ENCODE measurements around the gene TCTN3. TPM values are rescaled to one million over a fixed set of nuclear protein-coding genes. Genes with fewer than 3 reads are reported as not detected.

The TCTN3 gene
- total RNA-seq, 1 donor from 2014 or later, result 44.3 TPM

DNA sequence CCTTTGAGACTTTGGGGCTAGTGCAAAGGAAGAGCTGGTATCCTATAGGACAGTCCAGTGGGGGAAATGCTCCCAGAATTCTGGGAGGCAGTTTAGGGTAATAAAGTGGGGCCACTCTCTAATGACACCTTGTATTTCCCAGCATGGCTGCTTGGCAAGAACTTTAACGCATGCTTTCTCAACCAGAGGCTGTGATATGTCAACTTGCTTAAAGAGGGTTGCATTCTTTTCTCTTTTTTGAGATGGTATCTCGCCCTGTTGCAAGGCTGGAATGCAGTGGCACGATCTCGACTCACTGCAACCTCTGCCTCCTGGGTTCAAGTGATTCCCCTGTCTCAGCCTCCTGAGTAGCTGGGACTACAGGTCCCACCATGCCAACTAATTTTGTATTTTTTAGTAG is 75.6 kb downstream of the TCTN3 start:
- H3K27me3 ChIP-seq (ENCODE audit: insufficient read depth, low read length), result no peaks in the 10 kb centered on the region
- peaks cover 38% of the 10 kb centered on the region for H4K20me1 ChIP-seq (ENCODE audit: insufficient read depth, low read length)
- H3K9me3 Mint-ChIP-seq (ENCODE audit: unreplicated experiment), result no peaks in the 10 kb centered on the region
- no peak overlapping the region for H3K4me3 Mint-ChIP-seq (ENCODE audit: unreplicated experiment)
- no peak overlapping the region for H2AFZ ChIP-seq (ENCODE audit: low read depth, low read length)
- H3K4me1 Mint-ChIP-seq (ENCODE audit: low read depth, unreplicated experiment), result no peaks in the 10 kb centered on the region
- no peak overlapping the region for H3K4me3 ChIP-seq (ENCODE audit: insufficient read depth, low read depth, low read length)
- peaks cover 5% of the 10 kb centered on the region for H3K79me2 ChIP-seq (ENCODE audit: insufficient read depth, low read length)
- no peak overlapping the region for H3K27ac Mint-ChIP-seq (ENCODE audit: unreplicated experiment)
- FAIRE-seq (no peak), DNase-seq (ENCODE audit: low read depth) (no peak)
- H3K27ac ChIP-seq (ENCODE audit: low read depth, low read length), result no peak overlapping the region
- TF ChIP-seq, protein P1, sequence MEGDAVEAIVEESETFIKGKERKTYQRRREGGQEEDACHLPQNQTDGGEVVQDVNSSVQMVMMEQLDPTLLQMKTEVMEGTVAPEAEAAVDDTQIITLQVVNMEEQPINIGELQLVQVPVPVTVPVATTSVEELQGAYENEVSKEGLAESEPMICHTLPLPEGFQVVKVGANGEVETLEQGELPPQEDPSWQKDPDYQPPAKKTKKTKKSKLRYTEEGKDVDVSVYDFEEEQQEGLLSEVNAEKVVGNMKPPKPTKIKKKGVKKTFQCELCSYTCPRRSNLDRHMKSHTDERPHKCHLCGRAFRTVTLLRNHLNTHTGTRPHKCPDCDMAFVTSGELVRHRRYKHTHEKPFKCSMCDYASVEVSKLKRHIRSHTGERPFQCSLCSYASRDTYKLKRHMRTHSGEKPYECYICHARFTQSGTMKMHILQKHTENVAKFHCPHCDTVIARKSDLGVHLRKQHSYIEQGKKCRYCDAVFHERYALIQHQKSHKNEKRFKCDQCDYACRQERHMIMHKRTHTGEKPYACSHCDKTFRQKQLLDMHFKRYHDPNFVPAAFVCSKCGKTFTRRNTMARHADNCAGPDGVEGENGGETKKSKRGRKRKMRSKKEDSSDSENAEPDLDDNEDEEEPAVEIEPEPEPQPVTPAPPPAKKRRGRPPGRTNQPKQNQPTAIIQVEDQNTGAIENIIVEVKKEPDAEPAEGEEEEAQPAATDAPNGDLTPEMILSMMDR (IDR thresholded peaks at IDR 0.05; ENCODE audit: insufficient read depth, low read depth, low read length), result no peak
- no peak for TF ChIP-seq EZH2 (IDR thresholded peaks at IDR 0.05; ENCODE audit: insufficient read depth, low read length)
- no peaks in the 10 kb centered on the region for H3K9me3 ChIP-seq (ENCODE audit: insufficient read depth, low read depth, low read length)
- no peaks in the 10 kb centered on the region for H3K27me3 Mint-ChIP-seq (ENCODE audit: low read depth, unreplicated experiment)
- H3K36me3 ChIP-seq (ENCODE audit: insufficient read depth, low read length), result peaks cover 56% of the 10 kb centered on the region
- H3K4me1 ChIP-seq (ENCODE audit: insufficient read depth, low read length), result no peaks in the 10 kb centered on the region
- peaks cover 31% of the 10 kb centered on the region for H3K36me3 Mint-ChIP-seq (ENCODE audit: low read depth, unreplicated experiment)
- no peak overlapping the region for H3K9ac ChIP-seq (ENCODE audit: low read length)
- no peak overlapping the region for H3K4me2 ChIP-seq (ENCODE audit: low read length)

DNA sequence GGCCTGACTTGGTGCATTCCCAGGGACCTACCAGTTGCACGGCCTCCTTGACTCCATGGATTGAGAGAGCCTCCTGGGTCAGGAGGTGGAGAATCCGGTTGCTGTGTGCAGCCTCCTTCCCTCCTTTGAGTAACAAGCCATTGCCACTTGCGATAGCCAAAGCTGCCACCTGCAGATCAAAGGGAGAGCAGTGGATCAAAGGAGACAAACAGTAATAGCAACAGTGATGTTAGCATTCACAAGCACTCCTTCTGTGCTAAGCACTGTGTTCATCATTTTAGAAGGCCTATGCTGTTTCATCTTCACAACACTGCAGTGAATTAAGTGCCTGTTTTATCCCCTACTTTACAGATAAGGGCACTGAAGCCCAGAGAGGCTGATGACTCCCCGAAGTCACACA is 77.3 kb downstream of the TCTN3 start:
- no peaks in the 10 kb centered on the region for H3K9me3 Mint-ChIP-seq (ENCODE audit: unreplicated experiment)
- H3K27me3 Mint-ChIP-seq (ENCODE audit: low read depth, unreplicated experiment), result no peaks in the 10 kb centered on the region
- no peak overlapping the region for H3K4me3 Mint-ChIP-seq (ENCODE audit: unreplicated experiment)

More for the DNA sequence above, 77.3 kb downstream of the TCTN3 start:
- Histone ChIP-seq H3K27me3 (ENCODE audit: insufficient read depth, low read length) (no peaks in the 10 kb centered on the region), H3K27ac (ENCODE audit: low read depth, low read length) (no peak overlapping the region), H4K20me1 (ENCODE audit: insufficient read depth, low read length) (peaks cover 47% of the 10 kb centered on the region), H3K9me3 (ENCODE audit: insufficient read depth, low read depth, low read length) (no peaks in the 10 kb centered on the region), H3K36me3 (ENCODE audit: insufficient read depth, low read length) (peaks cover 65% of the 10 kb centered on the region), H3K9ac (ENCODE audit: low read length) (no peak overlapping the region), H2AFZ (ENCODE audit: low read depth, low read length) (no peak overlapping the region), H3K79me2 (ENCODE audit: insufficient read depth, low read length) (peaks cover 5% of the 10 kb centered on the region), H3K4me2 (ENCODE audit: low read length) (no peak overlapping the region), H3K4me1 (ENCODE audit: insufficient read depth, low read length) (no peaks in the 10 kb centered on the region), H3K4me3 (ENCODE audit: insufficient read depth, low read depth, low read length) (no peak overlapping the region)
- no peak for TF ChIP-seq EZH2 (IDR thresholded peaks at IDR 0.05; ENCODE audit: insufficient read depth, low read length)
- TF ChIP-seq, protein P1 (IDR thresholded peaks at IDR 0.05; ENCODE audit: insufficient read depth, low read depth, low read length), result no peak
- no peak overlapping the region for H3K27ac Mint-ChIP-seq (ENCODE audit: unreplicated experiment)
- no peak for DNase-seq (ENCODE audit: low read depth)
- H3K36me3 Mint-ChIP-seq (ENCODE audit: low read depth, unreplicated experiment), result peaks cover 34% of the 10 kb centered on the region
- no peaks in the 10 kb centered on the region for H3K4me1 Mint-ChIP-seq (ENCODE audit: low read depth, unreplicated experiment)
- no peak for FAIRE-seq

Other genes starting within 250 kb of the TCTN3 start
- 5.1 and 6.0 TPM in 2 replicates for gene SORBS1, start 132.6 kb downstream of the TCTN3 start, total RNA-seq
- gene ALDH18A1, start 37.2 kb downstream of the TCTN3 start, total RNA-seq, result 121 and 130 TPM in 2 replicates
- gene ENTPD1, start 62.2 kb upstream of the TCTN3 start, total RNA-seq, result 0.77 and 0.95 TPM in 2 replicates
- gene CC2D2B, start 214.0 kb upstream of the TCTN3 start, total RNA-seq, result 0.18 and 0.60 TPM in 2 replicates